Measurements from ENCODE around the gene PCNX2.
"Not testable (repeated sequence)": the region's sequence is repeated elsewhere in the genome, so short reads cannot be mapped to it uniquely, and the experiment has no call there.

PCNX2 gene

DNA sequence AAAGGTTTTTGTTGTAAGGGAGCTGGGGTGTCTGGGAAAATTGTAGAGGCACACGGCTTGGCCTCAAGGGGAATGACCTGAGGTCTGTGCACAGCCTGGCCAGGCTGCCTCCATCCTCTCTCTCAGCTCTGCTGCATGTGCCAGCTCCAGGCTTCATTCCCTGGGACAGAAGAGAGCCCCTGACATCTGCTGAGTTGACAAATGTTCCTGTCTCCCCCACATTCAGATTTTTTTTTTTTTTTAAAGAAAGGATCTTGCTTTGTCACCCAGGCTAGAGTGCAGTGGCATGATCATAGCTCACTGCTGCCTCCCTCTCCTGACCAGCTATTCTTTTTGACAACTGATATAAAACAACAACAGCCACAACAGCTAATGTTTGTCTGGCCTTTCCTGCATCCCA is 84.4 kb downstream of the PCNX2 start:
- Histone ChIP-seq H3K9ac (ENCODE audit: low read depth, low read length) (no peak overlapping the region), H3K4me1 (ENCODE audit: control insufficient read depth, insufficient read depth, low read length) (no peaks in the 10 kb centered on the region), H3K27me3 (ENCODE audit: control insufficient read depth, insufficient read depth, low read length) (no peaks in the 10 kb centered on the region), H3K4me3 (ENCODE audit: low read length) (no peak overlapping the region), H3K9me3 (replicated peaks; ENCODE audit: low read length) (no peaks in the 10 kb centered on the region), H3K4me2 (ENCODE audit: low read length) (no peak overlapping the region), H3K36me3 (ENCODE audit: insufficient read depth, low read length) (peaks cover 11% of the 10 kb centered on the region)

DNA sequence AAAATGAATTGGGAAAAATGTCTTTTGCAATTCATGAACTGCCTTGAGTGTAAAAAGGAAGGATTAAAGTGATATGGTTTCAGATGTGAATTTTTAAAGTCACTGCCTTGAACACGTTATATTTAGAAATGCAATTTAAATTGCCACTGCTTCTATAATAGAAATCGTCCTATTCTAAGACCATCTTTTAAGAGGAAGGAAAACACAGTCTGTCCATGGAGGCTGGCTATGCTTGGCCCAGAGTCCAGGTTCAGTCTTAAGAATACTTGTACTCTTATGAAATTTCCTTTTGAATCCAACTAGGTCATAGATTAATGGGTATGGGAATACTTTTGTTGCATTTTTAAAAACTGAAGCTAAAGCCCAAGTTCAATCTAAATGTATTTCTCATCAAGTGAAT is 86.0 kb downstream of the PCNX2 start:
- Histone ChIP-seq H3K9me3 (replicated peaks; ENCODE audit: low read length) (no peaks in the 10 kb centered on the region), H3K27me3 (ENCODE audit: control insufficient read depth, insufficient read depth, low read length) (no peaks in the 10 kb centered on the region), H3K4me3 (ENCODE audit: low read length) (no peak overlapping the region), H3K9ac (ENCODE audit: low read depth, low read length) (no peak overlapping the region), H3K36me3 (ENCODE audit: insufficient read depth, low read length) (peaks cover 11% of the 10 kb centered on the region), H3K4me1 (ENCODE audit: control insufficient read depth, insufficient read depth, low read length) (no peaks in the 10 kb centered on the region), H3K4me2 (ENCODE audit: low read length) (no peak overlapping the region)

DNA sequence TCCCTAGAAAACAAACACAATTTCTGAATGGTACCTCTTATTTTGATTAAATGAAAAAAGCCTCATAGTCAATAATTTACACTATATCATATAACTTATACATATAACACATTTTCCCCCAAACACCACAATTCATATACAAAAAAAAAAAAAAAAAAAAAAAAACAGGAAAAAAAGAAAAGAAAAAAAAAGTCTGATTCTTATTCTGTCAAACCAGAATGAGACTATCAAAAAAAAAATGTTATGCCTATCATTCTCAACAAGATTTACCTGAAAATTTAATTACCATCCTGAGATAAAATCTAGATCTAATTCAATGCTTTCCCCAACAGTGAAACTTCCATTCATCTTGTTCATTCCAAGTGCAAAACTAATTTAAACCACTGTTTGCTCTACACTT is 86.8 kb downstream of the PCNX2 start:
- Histone ChIP-seq H3K4me1 (ENCODE audit: control insufficient read depth, insufficient read depth, low read length) (no peaks in the 10 kb centered on the region), H3K4me3 (ENCODE audit: low read length) (no peak overlapping the region), H3K4me2 (ENCODE audit: low read length) (no peak overlapping the region), H3K27me3 (ENCODE audit: control insufficient read depth, insufficient read depth, low read length) (no peaks in the 10 kb centered on the region), H3K36me3 (ENCODE audit: insufficient read depth, low read length) (peaks cover 11% of the 10 kb centered on the region), H3K9me3 (replicated peaks; ENCODE audit: low read length) (no peaks in the 10 kb centered on the region), H3K9ac (ENCODE audit: low read depth, low read length) (no peak overlapping the region)

DNA sequence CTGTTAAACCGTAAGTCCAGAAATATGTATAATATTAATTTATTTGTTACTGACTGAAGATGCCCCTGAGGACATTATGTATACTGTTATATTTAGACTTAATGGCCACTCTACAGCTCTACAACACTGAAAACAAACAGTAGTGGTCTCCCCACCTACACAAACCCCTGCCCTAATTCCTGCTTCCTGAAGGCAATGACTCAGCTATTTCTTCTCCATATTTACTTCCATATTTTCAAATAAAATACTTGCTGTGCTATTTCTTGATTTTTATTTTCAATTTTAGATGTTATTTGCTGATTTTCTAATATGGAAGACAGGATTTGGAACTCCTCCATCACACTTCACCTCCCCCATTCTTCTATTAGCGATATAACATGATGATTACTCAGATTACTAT is 97.6 kb downstream of the PCNX2 start:
- Histone ChIP-seq H3K9me3 (replicated peaks; ENCODE audit: low read length) (no peaks in the 10 kb centered on the region), H3K4me1 (ENCODE audit: control insufficient read depth, insufficient read depth, low read length) (no peaks in the 10 kb centered on the region), H3K36me3 (ENCODE audit: insufficient read depth, low read length) (peaks cover 15% of the 10 kb centered on the region), H3K27me3 (ENCODE audit: control insufficient read depth, insufficient read depth, low read length) (no peaks in the 10 kb centered on the region), H3K9ac (ENCODE audit: low read depth, low read length) (no peak overlapping the region), H3K4me3 (ENCODE audit: low read length) (no peak overlapping the region), H3K4me2 (ENCODE audit: low read length) (no peak overlapping the region)

DNA sequence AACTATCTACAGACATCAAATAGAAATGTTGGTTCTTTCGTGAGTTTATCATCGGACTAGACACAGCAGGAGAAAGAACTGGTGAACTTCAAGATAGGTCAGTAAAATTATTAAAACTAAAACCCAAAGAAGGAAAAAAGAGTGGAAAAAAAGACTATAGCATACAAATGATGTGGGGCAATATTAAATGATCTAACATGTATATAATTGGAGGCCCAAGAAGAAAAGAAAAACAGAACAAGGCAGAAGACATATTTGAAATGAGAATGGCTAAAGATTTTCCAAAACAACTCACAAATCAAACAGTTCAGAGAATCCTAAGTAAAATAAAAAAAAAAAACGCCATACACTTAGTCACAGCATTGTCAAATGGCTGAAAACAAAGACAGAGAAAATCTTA is 101.8 kb downstream of the PCNX2 start:
- Histone ChIP-seq H3K27me3 (ENCODE audit: control insufficient read depth, insufficient read depth, low read length) (no peaks in the 10 kb centered on the region), H3K36me3 (ENCODE audit: insufficient read depth, low read length) (peaks cover 9% of the 10 kb centered on the region), H3K9me3 (replicated peaks; ENCODE audit: low read length) (no peaks in the 10 kb centered on the region), H3K4me3 (ENCODE audit: low read length) (no peak overlapping the region), H3K4me1 (ENCODE audit: control insufficient read depth, insufficient read depth, low read length) (no peaks in the 10 kb centered on the region), H3K4me2 (ENCODE audit: low read length) (no peak overlapping the region), H3K9ac (ENCODE audit: low read depth, low read length) (no peak overlapping the region)

DNA sequence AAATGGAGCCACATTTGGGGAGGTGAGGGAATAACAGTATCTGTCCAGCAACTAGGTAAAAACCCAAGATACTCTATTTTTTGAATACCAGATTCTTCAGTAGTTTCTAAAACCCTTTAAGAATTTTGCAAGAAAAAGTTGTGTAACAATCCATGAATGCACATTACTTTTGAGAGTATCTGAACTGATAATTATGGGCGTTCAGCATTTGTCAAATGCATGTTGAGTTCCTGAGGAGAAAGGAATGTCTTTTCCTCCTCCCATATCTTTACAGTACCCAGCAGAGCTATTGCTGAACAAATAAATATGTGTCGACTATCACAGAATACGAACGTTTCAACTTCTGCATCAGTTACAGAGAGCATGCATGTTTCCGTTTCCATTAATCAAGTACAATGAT is 104.5 kb downstream of the PCNX2 start:
- H3K27me3 ChIP-seq (ENCODE audit: control insufficient read depth, insufficient read depth, low read length): no peaks in the 10 kb centered on the region
- no peak overlapping the region for H3K4me3 ChIP-seq (ENCODE audit: low read length)
- H3K36me3 ChIP-seq (ENCODE audit: insufficient read depth, low read length): peaks cover 3% of the 10 kb centered on the region
- no peak overlapping the region for H3K9ac ChIP-seq (ENCODE audit: low read depth, low read length)
- no peaks in the 10 kb centered on the region for H3K4me1 ChIP-seq (ENCODE audit: control insufficient read depth, insufficient read depth, low read length)
- no peaks in the 10 kb centered on the region for H3K9me3 ChIP-seq (replicated peaks; ENCODE audit: low read length)
- no peak overlapping the region for H3K4me2 ChIP-seq (ENCODE audit: low read length)

DNA sequence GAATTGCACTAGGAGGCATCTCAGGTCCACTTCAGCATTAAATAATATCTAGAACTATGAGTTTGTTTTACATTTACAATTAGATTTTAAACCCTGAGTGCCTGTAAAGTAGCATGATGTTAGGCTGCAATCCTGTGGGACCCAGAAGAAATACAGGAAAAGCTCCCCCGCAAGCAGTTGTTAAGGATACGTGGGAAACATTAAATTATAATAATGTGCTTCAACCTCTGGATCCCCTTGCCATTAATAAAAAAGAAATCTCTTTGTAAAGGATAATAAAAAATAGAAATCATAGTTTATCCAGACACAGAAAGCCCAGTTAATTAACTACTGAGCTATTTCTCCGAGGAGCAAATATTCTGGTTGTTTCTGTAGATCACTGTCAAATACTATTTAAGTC is 106.0 kb downstream of the PCNX2 start:
- Histone ChIP-seq H3K4me2 (ENCODE audit: low read length) (no peak overlapping the region), H3K36me3 (ENCODE audit: insufficient read depth, low read length) (no peaks in the 10 kb centered on the region), H3K4me3 (ENCODE audit: low read length) (no peak overlapping the region), H3K27me3 (ENCODE audit: control insufficient read depth, insufficient read depth, low read length) (no peaks in the 10 kb centered on the region), H3K9me3 (replicated peaks; ENCODE audit: low read length) (no peaks in the 10 kb centered on the region), H3K9ac (ENCODE audit: low read depth, low read length) (no peak overlapping the region), H3K4me1 (ENCODE audit: control insufficient read depth, insufficient read depth, low read length) (no peaks in the 10 kb centered on the region)

DNA sequence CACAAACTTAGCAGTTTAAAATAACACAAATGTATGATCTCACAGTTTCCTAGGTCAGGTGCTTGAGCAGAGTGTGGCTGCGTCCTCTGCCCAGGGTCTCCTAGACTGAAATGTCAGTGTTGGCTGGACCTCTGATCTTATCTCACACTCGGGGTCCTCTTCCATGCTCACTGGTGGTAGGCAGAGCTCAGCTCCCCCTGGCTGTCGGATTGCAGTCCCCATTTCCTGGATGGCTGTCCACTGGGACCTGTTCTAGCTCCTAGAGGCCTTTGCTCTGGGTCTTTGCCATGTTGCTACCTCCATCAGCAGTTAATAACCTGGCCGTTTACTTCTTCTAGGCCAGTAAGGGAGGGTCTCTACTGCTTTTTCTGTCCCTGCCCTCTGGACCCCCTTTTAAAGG is 107.5 kb downstream of the PCNX2 start:
- Histone ChIP-seq H3K27me3 (ENCODE audit: control insufficient read depth, insufficient read depth, low read length) (no peaks in the 10 kb centered on the region), H3K4me2 (ENCODE audit: low read length) (no peak overlapping the region), H3K36me3 (ENCODE audit: insufficient read depth, low read length) (no peaks in the 10 kb centered on the region), H3K9ac (ENCODE audit: low read depth, low read length) (no peak overlapping the region), H3K4me1 (ENCODE audit: control insufficient read depth, insufficient read depth, low read length) (peaks cover 6% of the 10 kb centered on the region), H3K4me3 (ENCODE audit: low read length) (no peak overlapping the region), H3K9me3 (replicated peaks; ENCODE audit: low read length) (no peaks in the 10 kb centered on the region)

DNA sequence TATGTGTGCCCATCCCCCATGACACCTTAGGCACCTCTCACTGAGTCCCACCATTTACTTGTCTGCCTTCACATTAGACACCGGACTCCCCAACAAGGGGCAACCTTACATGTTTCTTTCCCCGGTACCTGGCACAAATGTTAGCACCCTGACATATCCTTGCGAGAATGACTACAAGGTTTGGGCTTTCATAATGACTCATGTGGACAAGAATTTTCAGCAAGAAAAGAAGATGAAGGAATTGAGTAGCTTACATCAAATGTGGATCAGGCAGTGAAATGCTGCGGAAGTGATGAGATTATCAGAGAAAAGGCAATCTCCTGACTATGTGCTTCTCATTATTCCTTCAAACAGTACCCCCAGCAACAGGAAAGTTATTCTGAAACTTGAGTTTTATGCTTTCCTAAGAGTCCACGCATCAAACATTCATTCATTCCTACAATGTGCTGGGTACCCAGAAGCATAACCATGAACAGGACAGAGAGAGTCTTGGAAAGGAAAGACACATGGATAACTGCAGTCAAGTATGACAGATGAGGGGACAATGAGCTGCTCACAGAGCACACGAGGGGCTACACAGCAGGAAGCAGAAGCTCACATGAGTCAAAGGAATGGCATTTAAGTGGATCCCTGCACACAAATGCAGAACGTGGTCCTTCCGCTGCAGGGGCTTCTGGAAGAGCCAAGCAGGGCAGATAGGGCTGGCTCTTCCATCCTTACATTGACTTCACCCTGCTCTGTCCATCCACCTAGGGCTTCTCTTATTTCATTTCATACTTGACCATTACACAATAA is 112.1 kb downstream of the PCNX2 start:
- Histone ChIP-seq H3K9me3 (replicated peaks; ENCODE audit: low read length) (no peaks in the 10 kb centered on the region), H3K36me3 (ENCODE audit: insufficient read depth, low read length) (peaks cover 7% of the 10 kb centered on the region), H3K4me3 (ENCODE audit: low read length) (no peak overlapping the region), H3K4me1 (ENCODE audit: control insufficient read depth, insufficient read depth, low read length) (peaks cover 6% of the 10 kb centered on the region), H3K27me3 (ENCODE audit: control insufficient read depth, insufficient read depth, low read length) (no peaks in the 10 kb centered on the region), H3K9ac (ENCODE audit: low read depth, low read length) (no peak overlapping the region), H3K4me2 (ENCODE audit: low read length) (no peak overlapping the region)

DNA sequence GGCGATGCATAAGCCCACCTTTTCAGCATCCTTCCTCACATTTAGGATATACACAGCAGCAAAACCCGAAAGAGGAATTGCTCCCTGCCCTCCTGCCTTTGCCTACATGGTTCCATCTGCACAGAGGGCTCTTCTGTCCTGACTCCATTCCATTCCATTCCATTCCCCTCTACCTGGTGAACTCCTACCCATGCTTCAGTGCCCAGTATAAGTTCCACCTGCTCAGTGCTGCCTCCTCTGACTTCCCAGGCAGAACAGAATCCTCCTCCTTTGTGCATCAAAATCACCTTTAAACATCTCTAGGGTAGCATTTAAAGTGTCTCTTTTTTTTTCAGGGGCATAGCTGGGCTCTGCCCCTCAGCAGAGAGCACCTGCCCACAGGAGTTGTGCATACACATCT is 112.9 kb downstream of the PCNX2 start:
- H3K27me3 ChIP-seq (ENCODE audit: control insufficient read depth, insufficient read depth, low read length): no peaks in the 10 kb centered on the region
- H3K36me3 ChIP-seq (ENCODE audit: insufficient read depth, low read length): peaks cover 15% of the 10 kb centered on the region
- no peak overlapping the region for H3K4me3 ChIP-seq (ENCODE audit: low read length)
- peaks cover 6% of the 10 kb centered on the region for H3K4me1 ChIP-seq (ENCODE audit: control insufficient read depth, insufficient read depth, low read length)
- no peaks in the 10 kb centered on the region for H3K9me3 ChIP-seq (replicated peaks; ENCODE audit: low read length)
- no peak overlapping the region for H3K4me2 ChIP-seq (ENCODE audit: low read length)
- no peak overlapping the region for H3K9ac ChIP-seq (ENCODE audit: low read depth, low read length)

DNA sequence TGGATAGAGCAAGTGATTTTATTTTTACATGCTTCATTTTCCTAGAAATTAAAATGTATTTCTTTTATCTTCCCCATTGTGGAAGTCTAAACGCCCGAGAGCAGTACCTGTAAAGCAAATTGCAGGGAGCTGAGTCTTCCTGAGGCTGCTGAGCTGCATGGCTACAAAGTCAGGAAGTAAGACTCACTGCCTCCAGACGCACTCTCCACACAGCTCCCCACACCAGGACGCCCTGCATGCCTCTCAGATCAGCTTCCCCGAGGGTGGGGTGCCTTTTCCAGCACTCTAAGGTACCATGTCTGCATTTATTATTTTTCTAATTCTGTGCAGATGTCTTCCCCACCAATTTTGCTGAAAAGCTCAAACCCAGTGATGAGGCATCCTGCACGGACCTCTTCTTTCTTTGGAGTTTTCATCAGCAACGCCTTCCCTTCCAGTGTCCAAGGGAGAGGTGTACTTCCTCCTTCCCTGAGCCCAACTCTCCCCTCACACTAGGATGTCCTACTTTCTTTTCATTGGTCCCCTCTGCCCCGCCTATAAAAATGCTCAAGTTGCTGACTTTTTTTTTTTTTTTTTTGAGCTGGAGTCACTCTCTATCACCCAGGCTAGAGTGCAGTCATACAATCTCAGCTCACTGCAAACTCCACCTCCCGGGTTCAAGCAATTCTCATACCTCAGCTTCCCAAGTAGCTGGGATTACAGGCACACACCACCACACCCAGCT is 114.7 kb downstream of the PCNX2 start:
- Histone ChIP-seq H3K36me3 (ENCODE audit: insufficient read depth, low read length) (peaks cover 26% of the 10 kb centered on the region), H3K4me1 (ENCODE audit: control insufficient read depth, insufficient read depth, low read length) (peaks cover 6% of the 10 kb centered on the region), H3K4me2 (ENCODE audit: low read length) (no peak overlapping the region), H3K9me3 (replicated peaks; ENCODE audit: low read length) (no peaks in the 10 kb centered on the region), H3K27me3 (ENCODE audit: control insufficient read depth, insufficient read depth, low read length) (no peaks in the 10 kb centered on the region), H3K9ac (ENCODE audit: low read depth, low read length) (no peak overlapping the region), H3K4me3 (ENCODE audit: low read length) (no peak overlapping the region)

DNA sequence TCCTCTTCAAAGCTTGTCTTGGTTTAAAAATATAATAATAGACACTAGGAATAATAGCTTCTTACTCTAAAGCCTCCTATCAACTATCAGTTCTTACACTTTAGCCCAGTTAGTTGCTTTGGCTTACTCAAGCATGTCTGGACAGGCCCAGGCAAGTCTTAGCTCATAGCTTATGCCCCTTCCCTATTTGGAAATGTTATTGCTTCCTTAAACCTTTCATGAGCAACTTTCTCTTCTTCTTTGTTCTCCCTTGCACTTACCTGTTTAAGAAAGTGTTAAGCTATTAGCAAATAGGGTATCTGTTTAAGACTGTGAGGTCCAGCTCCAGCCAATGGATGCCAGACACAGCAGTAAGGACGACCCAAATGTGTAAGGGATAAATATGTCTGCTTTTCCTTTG is 115.9 kb downstream of the PCNX2 start:
- not testable (repeated sequence) for H3K9me3 ChIP-seq (replicated peaks; ENCODE audit: low read length); H3K4me1 ChIP-seq (ENCODE audit: control insufficient read depth, insufficient read depth, low read length); H3K4me3 ChIP-seq (ENCODE audit: low read length); H3K9ac ChIP-seq (ENCODE audit: low read depth, low read length); H3K27me3 ChIP-seq (ENCODE audit: control insufficient read depth, insufficient read depth, low read length); H3K4me2 ChIP-seq (ENCODE audit: low read length)
- H3K36me3 ChIP-seq (ENCODE audit: insufficient read depth, low read length): peaks cover 31% of the 10 kb centered on the region

All from skeletal muscle satellite cell (primary cell).